CMK (cell line): ENCODE measurements around the gene IL1RAPL2.
"Not testable (repeated sequence)": the region's sequence is repeated elsewhere in the genome, so short reads cannot be mapped to it uniquely, and the experiment has no call there.

Experiments
- DNase-seq: peaks from one replicate; pipeline ENCODE4 v3.0.0-alpha.2; 2010; ENCODE audit warnings: low read depth

Gene IL1RAPL2

GRCh38 chrX:104565791-104566680, at the start of gene IL1RAPL2:
Gene IL1RAPL2 (plus strand): TSS chrX:104566199.
- DNase-seq: no peak

DNA sequence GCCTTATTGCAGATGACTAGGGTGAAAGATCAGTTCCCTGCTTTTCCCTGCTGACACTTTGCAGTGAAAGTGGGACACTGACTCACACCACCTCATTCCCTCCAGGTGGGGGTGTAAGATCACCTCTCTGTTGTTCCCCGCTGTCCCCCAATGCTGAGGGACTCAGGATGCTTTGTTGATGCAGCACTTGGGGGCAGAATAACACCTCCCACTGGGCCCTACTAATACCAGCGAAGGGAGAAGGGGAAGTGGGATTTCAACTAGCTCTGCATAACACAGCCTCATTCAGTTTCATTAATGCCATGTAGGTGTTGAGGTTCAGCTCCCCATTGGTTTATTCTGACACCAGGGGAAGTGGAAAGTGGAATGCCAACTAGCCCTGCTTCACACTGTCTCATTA, 43.6 kb upstream of the IL1RAPL2 start:
- DNase-seq: no peak

GRCh38 chrX:104523858-104524257, 42.1 kb upstream of the IL1RAPL2 start:
- no peak for DNase-seq

GRCh38 chrX:104539081-104539480, 26.9 kb upstream of the IL1RAPL2 start:
- no peak for DNase-seq

GRCh38 chrX:104542447-104542846, 23.6 kb upstream of the IL1RAPL2 start:
- DNase-seq: not testable (repeated sequence)

GRCh38 chrX:104564335-104564734, 1.7 kb upstream of the IL1RAPL2 start:
- DNase-seq: no peak

DNA sequence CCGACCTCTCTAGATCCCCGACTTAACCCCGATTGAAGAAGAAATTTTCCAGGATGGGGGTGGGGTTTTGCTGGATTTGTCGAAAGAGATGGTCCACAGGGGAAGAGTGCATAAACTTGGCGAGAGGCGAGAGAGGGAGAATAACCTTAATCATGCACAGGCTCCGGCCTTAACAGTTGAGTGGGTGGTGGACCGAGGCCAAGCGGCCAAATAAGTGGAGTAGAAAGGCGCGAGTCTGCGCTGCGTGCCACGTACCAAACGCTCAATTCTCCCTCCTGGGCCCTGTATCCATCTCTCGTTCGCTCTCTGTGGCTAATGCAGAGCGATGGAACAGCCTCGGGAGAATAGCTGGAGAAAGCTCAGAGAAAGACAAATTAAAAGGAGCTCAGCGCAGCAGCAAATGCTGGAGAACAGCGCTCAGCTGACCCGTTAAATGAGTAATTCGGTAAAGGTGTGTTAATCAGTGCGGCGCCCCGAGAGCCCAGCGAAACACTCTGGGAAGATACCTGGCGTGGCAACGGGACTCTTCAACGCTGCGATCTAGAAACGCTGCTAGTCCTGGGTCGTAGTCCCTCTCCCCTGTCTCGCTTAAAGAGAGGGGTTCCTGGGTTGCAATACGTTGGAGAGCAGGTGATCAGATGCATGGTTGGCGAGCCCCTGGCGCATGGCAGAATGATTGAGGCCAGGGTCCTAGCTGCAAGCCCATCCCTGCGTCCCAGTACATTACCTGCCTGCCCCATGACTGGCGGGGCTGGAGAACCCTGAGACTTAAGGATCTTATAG, 887 bp upstream of the IL1RAPL2 start:
- no peak for DNase-seq

DNA sequence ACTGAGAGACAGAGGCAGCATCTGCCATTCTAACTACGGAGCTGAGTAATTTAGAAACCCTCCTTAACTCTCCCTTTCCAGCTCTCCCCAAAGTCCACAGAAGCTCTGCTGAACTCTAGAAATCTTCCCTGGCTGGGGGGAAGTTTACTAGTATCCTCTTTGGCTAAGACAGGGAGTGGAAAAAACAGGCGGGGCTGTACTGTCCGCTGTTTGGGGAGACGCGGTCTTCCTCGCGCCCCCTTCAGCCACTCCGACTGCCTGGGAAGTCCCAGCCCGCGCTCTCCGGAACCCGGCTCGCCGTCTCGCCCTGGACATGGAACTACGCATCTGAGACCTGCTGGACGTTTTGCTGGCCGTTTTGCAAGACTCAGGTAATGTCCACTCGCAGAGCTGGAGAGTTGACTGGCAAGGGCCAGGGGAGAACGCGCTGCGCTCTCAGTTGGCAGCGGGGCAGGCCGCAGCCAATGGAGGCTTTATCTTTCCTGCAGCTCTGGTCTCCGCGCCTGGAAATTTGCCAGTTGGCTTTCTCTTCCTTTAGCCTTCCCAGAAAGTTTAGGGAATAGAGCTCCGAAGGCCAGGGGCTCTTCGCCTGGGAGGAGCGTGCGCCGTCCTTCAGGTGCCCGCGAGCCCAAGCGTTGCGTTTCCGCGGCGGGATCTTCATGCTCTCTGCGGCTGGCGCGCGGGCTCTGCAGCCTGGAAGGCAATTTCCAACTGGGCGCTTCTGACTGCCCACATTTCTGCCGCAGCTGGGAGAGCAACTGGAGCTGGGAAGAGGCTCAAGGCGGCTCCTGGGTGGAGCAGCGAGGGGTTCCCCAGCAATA, 892 bp downstream of the IL1RAPL2 start:
- no peak for DNase-seq

GRCh38 chrX:104567506-104567905, 1.5 kb downstream of the IL1RAPL2 start:
- no peak for DNase-seq

GRCh38 chrX:104568304-104568915, 2.4 kb downstream of the IL1RAPL2 start:
- no peak for DNase-seq

DNA sequence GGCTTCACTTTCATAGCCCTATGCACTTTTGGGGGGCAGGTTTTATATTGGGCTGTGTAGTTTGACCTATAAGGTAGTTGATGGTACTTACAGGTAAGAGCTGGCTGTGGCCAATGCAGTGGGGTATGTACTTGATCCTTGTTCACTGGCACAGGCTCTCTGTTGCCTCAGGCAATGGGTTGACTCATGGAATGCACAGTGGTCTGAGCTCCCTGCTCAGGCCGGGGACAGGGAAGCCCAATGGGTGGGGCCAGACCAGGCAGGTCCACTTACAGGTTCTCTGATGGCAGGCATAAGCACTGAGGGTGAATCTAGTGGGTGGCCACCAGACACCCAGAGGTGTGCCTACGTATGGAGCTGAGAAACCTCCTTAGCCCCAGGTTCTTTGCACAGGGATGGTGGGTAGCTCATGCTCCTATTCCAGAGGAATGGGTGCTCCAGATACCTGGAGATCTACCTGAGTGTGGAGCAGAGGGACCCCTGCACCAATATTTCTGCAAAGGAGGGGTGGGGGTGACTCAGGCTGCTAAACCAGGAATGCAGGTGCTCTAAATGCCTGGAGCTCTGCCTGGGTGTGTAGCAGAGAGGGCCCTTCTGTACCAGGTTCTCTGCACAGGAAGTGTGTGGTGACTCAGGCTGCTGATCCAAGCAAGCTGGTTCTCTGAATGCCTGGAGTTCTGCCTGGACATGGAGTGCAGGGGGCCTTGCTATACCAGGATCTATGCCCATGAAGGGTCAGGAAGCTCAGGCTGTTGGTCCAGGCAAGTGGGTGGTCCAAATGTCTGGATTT, 52.3 kb downstream of the IL1RAPL2 start:
- DNase-seq: no peak

DNA sequence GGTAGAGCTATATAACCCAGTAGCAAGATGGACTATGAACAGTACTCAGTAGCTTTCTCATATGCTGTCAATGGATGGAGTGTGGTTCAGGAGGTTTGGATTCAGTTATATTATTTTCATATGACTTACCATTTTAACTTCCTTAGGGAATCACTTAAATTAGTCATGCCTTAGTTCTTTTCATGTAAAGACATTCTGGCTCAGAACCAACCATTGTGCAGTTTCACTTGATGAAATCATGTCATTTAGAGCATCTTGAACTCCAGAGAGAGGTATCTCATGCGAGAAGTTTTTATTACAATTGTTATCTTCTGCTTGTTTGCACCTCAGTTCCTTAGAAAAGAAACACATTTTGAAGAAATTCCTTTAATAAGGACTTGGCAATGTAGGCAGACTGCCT, 55.8 kb downstream of the IL1RAPL2 start:
- no peak for DNase-seq

- DNase-seq: no peak
Measured at GRCh38 chrX:104641176-104641575, 75.2 kb downstream of the IL1RAPL2 start.

DNA sequence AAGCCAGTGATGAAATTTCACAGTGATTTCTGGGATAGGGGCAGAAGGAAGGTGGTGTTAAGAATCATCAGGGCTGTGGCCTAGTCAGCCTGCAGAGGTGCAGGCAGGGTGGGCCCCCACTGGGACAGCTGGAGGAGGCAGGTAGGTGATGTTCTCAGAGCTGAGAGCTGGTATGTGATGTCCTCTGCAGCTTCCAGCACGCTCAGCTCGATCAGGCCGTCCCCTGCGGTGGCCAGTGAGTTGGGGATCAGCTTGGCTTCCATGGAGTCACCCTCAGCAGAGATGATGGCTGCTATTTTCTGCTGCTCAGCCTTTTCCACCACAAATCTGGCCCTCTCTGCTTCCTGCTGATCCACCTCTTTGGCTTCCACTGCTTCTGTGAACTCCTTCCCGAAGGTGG, 81.1 kb downstream of the IL1RAPL2 start:
- no peak for DNase-seq

- no peak for DNase-seq
Measured at GRCh38 chrX:104659005-104659744, 93.2 kb downstream of the IL1RAPL2 start.

GRCh38 chrX:104660092-104660491, 94.1 kb downstream of the IL1RAPL2 start:
- DNase-seq: no peak

GRCh38 chrX:104662694-104663093, 96.7 kb downstream of the IL1RAPL2 start:
- DNase-seq: no peak

GRCh38 chrX:104665691-104666090, 99.7 kb downstream of the IL1RAPL2 start:
- no peak for DNase-seq

DNA sequence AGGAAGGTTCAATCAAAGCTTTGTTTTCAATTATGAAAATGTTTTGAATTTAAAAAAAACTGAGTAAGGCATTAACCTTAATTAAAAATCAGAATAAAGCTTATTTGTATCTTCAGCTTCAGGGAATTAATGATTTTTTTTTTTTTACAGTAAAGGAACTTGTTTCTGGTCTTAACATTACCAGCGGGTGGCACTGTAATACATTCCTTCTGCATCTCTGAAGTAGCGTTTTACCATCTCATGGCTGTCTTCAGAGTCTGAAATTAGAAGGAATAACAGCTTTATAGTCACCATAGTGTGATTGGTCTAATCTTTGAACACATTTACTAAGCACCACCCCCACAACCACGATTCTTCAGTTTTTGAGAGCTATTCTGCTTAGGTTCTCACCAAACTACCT, 102.6 kb downstream of the IL1RAPL2 start:
- no peak for DNase-seq

DNA sequence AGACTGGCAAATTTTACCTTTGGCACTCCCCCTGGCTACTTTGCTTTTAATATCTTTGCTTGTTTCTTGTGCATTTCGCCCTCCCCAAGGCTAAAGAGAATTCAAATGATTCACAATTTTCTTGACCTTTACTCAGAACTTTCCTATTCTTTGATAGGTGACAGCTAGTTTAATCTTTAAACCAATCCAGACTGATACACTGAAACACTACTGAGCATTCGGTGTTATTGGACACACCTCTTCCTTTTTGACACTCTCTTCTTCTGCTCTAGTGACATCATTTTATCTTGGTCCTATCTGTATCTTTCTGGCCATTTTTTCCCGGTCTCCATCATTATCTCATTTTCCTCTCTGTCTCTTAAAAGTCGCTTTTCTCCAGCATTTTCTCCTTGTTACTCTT, 103.1 kb downstream of the IL1RAPL2 start:
- DNase-seq: no peak
